Measurements from ENCODE around the gene PAXIP1. TPM values are rescaled to one million over a fixed set of nuclear protein-coding genes. Genes with fewer than 3 reads are reported as not detected.

PAXIP1 gene
- total and polyA plus RNA-seq, 10 of the 15 experiments (the other 5 are each of a cell fraction or from before 2014, with no cell fraction given), result 7.3 to 27.2 (median 18.1) TPM

DNA sequence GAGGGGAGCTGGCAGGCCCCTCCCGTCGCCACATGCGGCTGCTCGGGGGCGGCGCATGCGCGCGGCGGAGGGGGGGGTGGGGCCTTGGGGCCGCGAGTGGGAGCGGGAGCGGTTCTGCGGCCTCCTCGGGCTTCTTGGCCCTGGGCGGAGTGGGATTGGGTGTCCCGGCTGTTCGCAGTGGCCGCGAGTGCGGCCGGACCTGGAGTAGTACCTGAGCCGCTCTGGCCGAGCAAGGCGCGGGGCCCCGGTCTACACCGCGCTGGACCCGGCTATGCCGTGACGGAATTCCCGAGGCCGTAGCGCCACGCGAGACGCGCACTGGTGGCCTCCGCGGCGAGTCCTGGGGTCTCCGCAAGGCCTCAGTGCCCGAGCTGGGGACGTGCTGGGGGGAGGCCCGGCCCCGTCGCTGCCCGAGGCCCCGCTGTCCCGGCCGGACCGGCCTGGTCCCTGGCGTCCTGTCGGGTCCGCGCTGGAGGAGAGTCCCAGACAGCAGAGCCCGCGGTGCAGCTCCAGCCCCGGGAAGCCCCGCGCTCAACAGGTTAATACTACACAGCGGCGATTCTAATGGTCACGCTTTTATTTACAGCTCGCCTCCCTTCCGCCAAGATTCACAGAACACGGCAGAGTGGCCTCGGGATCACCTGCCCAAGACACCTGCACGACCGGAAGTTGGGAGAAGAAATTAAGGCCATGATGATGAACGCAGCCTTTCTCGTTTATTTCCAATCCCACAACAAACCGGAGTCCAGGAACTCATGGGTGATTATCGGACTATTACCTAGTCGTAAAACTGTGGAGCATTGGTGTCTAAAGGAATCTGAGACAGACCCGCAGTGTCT lies 671 bp upstream of the PAXIP1 start (continued):
- TF ChIP-seq MLLT1 (IDR thresholded peaks at IDR 0.05), result no peak
- TF ChIP-seq CHD2 (IDR thresholded peaks at IDR 0.05; ENCODE audit: borderline replicate concordance, low read depth, low read length), result no peak; the same call in 1 of the 2 replicates
- TF ChIP-seq STAT3 (IDR thresholded peaks at IDR 0.05; ENCODE audit: low read depth, low read length), result no peak

DNA sequence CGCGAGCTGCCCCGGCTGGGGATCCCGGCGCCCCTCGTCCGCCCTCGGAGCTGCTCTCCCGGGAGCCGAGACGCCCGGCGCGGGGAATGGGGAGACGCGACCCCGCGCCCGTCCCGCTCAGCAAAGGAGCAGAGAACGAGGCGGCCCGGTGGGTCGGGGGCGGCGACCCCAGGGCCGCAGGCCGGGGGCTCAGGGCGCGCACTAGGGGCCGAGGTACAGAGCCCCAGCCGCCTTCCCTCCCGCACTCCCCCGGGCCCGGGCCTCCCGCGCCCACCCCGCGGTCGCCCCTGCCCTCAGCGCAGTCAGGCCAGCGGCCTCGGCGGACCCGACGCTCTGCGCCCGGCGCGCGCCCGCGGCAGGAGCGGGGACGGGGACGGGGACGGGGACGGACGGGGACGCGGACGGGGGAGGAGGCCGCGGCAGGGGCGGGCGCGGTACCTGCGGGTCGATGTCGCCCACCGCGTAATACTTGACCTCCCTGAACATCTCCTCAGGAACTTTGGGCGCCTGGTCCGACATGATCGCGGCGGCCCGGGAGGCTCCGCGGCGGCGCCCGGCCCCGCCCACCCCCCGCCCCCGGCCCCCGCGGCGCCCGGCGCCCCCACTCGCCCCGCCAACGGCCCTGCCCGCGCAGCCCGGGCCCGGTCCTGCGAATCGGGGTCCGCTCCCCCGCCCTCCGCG lies 373 bp downstream of the PAXIP1 start:
- WGBS (ENCODE audit: insufficient coverage, insufficient replicate concordance, low lambda C conversion rate, missing lambda C conversion rate), result 2% methylated on average over 32 of the region's 104 CpGs
- Histone ChIP-seq H3K4me1 (ENCODE audit: control insufficient read depth, insufficient read depth, low read length) (0 out of 2 replicates have a peak, but pooled peaks cover 5% of the 10 kb centered on the region), H3K9ac (ENCODE audit: control insufficient read depth, insufficient read depth, low read length) (peak overlapping the region; percentile 96), H3K27ac (ENCODE audit: control insufficient read depth, insufficient read depth) (peak overlapping the region; percentile 64), H3K79me2 (ENCODE audit: control insufficient read depth, insufficient read depth, low read length) (peaks cover 45% of the 10 kb centered on the region), H3K9me3 (replicated peaks; ENCODE audit: control insufficient read depth, insufficient read depth, low read length) (no peaks in the 10 kb centered on the region), H4K20me1 (ENCODE audit: control insufficient read depth, insufficient read depth) (no peaks in the 10 kb centered on the region), H3K4me3 (peak overlapping the region; percentile 80), H3K4me2 (ENCODE audit: control insufficient read depth, insufficient read depth) (peak overlapping the region; percentile 64), H3K27me3 (replicated peaks in 1 of 2; ENCODE audit: control insufficient read depth in 2 of 2, insufficient read depth in 2 of 2, low read length in 1 of 2) (no peaks in the 10 kb centered on the region), H2AFZ (ENCODE audit: control insufficient read depth, low read depth, low read length) (peak overlapping the region; percentile 61), H3K36me3 (ENCODE audit: control insufficient read depth in 2 of 2, insufficient read depth in 2 of 2, low read length in 1 of 2) (peaks cover 0 to 6% of the 10 kb centered on the region in 2 experiments; a peak in 3 of 4 replicates)
- ATAC-seq (peak; percentile 28), FAIRE-seq (no peak), DNase-seq (ENCODE audit: low read depth, low spot score) (no peak)
- ChIA-PET SMC1A (ENCODE audit: uncharacterized antibody, unreplicated experiment) (interaction anchor here (0.6 to 1.0 kb wide), 3 partner anchors 19 to 75 kb away, joined by 3 to 4 read pairs (median 3); no protein-coding TSS in a partner anchor), CTCF (interaction anchor here (1.2 to 2.5 kb wide), 2 partner anchors 74 to 204 kb away, joined by 3 to 8 read pairs; no protein-coding TSS in a partner anchor), RAD21 (ENCODE audit: unreplicated experiment) (interaction anchor here (1.0 to 2.3 kb wide), 4 partner anchors 75 to 297 kb away, joined by 4 to 12 read pairs (median 8); no protein-coding TSS in a partner anchor), POLR2A (interaction anchor here (0.7 to 1.6 kb wide), 6 partner anchors 11 to 296 kb away, joined by 3 to 11 read pairs (median 8); partner anchors contain the start of gene INSIG1)
- in situ Hi-C loops (cut with MboI), result loop anchor here (5.0 kb wide), 1 partner anchor 295 kb away; the partner anchor contains the start of gene INSIG1
- intact Hi-C loops (cut with micrococcal nuclease; ENCODE audit: unreplicated experiment), result loop anchor here (5.0 to 10.0 kb wide), 3 partner anchors 205 to 342 kb away; partner anchors contain the start of gene INSIG1
- no TSS peak for BruUV-seq (replicated peaks)
- TF ChIP-seq SMAD5 (IDR thresholded peaks at IDR 0.05; ENCODE audit: low read depth) (no peak), WRNIP1 (IDR thresholded peaks at IDR 0.05; ENCODE audit: borderline replicate concordance, low read depth, low read length) (no peak), SMARCA5 (IDR thresholded peaks at IDR 0.05) (0 out of 2 replicates have a peak, but pooled peaks have one; percentile 19), NR2F1 (conservative IDR thresholded peaks at IDR 0.05) (peak; percentile 56), CREM (IDR thresholded peaks at IDR 0.05; ENCODE audit: low read depth) (no peak), FOXK2 (IDR thresholded peaks at IDR 0.05) (no peak), LARP7 (IDR thresholded peaks at IDR 0.05) (peak; percentile 80; the same call in 1 of the 2 replicates), ZNF274 (IDR thresholded peaks at IDR 0.05; ENCODE audit: insufficient read depth, insufficient read length) (no peak), DPF2 (IDR thresholded peaks at IDR 0.05) (peak; percentile 67), TBL1XR1 (IDR thresholded peaks at IDR 0.05; ENCODE audit: low read depth, low read length) (no peak), IRF4 (IDR thresholded peaks at IDR 0.05; ENCODE audit: low read depth, low read length) (no peak), SRF (IDR thresholded peaks at IDR 0.05; ENCODE audit: low read depth in 2 of 2, low read length in 2 of 2) (no peak), RCOR1 (conservative IDR thresholded peaks at IDR 0.05; ENCODE audit: low read depth, low read length) (no peak), PKNOX1 (IDR thresholded peaks at IDR 0.05) (no peak), IRF5 (IDR thresholded peaks at IDR 0.05; ENCODE audit: borderline replicate concordance) (no peak)

All from GM12878 (cell line).